ENCODE results near the gene KCNJ16.

GRCh38 chr17:70049801-70050591, 25.0 kb upstream of the KCNJ16 start:
- TF ChIP-seq, protein P1, sequence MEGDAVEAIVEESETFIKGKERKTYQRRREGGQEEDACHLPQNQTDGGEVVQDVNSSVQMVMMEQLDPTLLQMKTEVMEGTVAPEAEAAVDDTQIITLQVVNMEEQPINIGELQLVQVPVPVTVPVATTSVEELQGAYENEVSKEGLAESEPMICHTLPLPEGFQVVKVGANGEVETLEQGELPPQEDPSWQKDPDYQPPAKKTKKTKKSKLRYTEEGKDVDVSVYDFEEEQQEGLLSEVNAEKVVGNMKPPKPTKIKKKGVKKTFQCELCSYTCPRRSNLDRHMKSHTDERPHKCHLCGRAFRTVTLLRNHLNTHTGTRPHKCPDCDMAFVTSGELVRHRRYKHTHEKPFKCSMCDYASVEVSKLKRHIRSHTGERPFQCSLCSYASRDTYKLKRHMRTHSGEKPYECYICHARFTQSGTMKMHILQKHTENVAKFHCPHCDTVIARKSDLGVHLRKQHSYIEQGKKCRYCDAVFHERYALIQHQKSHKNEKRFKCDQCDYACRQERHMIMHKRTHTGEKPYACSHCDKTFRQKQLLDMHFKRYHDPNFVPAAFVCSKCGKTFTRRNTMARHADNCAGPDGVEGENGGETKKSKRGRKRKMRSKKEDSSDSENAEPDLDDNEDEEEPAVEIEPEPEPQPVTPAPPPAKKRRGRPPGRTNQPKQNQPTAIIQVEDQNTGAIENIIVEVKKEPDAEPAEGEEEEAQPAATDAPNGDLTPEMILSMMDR (IDR thresholded peaks at IDR 0.05): no peak
- no peak for TF ChIP-seq EP300 (IDR thresholded peaks at IDR 0.05)
- TF ChIP-seq POLR2A (IDR thresholded peaks at IDR 0.05): no peak
